GM15510 (cell line): ENCODE results near the gene CD6.

Source experiments
- POLR2A ChIP-seq: IDR thresholded peaks from 3 replicates; pipeline ENCODE4 v1.6.1; 2011; ENCODE audit warnings: borderline replicate concordance; ENCODE audit not compliant: insufficient read length; ENCODE audit errors: extremely low read depth

The CD6 gene

GRCh38 chr11:61007956-61008896, 36.7 kb downstream of the CD6 start:
- TF ChIP-seq POLR2A, result no peak

- no peak for TF ChIP-seq POLR2A
These were observed 37.5 kb downstream of the CD6 start for GRCh38 chr11:61008971-61009370.

- TF ChIP-seq POLR2A, result no peak
These were observed 38.2 kb downstream of the CD6 start for GRCh38 chr11:61009392-61010275.

- TF ChIP-seq POLR2A, result no peak
These were observed 39.2 kb downstream of the CD6 start for GRCh38 chr11:61010466-61011228.

GRCh38 chr11:61011229-61011870, 39.9 kb downstream of the CD6 start:
- no peak for TF ChIP-seq POLR2A

- no peak for TF ChIP-seq POLR2A
These were observed 40.7 kb downstream of the CD6 start for GRCh38 chr11:61011950-61012736.

GRCh38 chr11:61012737-61013215, 41.3 kb downstream of the CD6 start:
- TF ChIP-seq POLR2A, result no peak

- TF ChIP-seq POLR2A, result no peak
These were observed 46.6 kb downstream of the CD6 start for GRCh38 chr11:61018059-61018458.

GRCh38 chr11:61019037-61019831, 47.8 kb downstream of the CD6 start:
- no peak for TF ChIP-seq POLR2A

GRCh38 chr11:61019832-61020405, 48.4 kb downstream of the CD6 start:
- no peak for TF ChIP-seq POLR2A

- no peak for TF ChIP-seq POLR2A
These were observed 49.2 kb downstream of the CD6 start for GRCh38 chr11:61020551-61021235.
